ENCODE results near the gene ELF3. TPM values are rescaled to one million over a fixed set of nuclear protein-coding genes. Genes with fewer than 3 reads are reported as not detected.
"Not testable (repeated sequence)": the region's sequence is repeated elsewhere in the genome, so short reads cannot be mapped to it uniquely, and the experiment has no call there.

Gene ELF3
- total RNA-seq, 1 donor from 2014 or later = 2.0 TPM

DNA sequence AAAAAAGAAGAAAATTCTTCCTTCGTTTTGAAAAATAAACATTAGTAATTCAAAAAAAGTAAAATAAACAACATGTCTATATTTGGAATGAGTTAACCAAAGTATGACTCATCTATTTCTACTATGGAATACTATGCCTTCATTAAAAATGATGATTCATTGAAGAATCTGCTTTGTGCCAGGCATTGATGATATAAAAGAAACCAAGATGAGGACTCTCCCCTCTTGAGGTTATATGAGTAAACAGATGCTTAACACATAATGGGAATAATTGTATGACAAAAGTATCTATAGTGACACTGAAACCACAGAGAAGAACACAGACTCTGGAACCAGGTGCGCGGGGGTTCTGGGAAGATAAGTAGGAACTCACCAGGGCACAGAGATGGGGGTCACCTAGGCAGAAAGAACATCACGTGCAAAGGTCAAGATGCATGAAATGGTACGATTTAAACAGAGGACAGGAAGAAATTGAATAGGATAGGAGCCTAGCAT is 18.8 kb downstream of the ELF3 start:
- intact Hi-C loops (cut with DNase I) = no loop called here
- no peak for DNase-seq (ENCODE audit: low spot score)

DNA sequence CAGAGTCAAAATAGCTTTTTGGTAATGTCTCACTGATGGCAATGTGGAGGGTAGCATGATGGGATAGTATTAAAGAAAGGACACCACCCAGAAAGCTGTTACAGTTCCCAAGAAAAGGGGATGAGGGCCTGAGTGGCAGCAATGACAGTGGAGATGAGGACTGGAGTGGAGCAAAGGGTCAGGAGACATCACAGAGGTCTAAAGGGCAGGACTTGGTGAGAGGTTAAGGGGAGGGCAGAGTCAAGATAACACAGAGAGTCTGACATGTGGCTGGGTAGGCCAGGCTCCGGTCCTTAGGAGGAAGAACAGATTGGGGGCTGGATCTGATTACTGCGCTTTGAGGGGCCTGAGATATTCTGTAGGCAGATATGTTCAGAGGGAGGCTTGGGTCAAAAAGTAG is 19.3 kb downstream of the ELF3 start:
- intact Hi-C loops (cut with DNase I) = no loop called here
- no peak for DNase-seq (ENCODE audit: low spot score)

DNA sequence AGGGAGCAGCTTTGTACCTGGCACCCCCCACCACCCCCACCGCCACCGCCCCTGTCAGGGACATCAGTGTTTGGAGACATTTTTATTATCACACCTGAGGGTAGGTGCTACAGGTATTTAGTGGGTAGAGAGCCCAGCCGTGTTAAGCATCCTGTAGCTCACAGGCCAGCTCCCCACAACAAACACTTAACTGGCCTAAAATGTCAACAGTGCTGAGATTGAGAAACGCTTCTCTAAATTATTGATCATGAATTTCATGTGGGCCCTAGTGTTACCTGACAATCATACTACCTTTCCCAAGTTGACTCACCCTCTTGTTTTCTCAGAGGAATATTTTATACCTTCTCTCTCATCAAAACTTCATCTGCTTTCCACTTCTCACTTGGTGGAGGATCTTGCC is 21.4 kb downstream of the ELF3 start:
- intact Hi-C loops (cut with DNase I) = no loop called here
- DNase-seq (ENCODE audit: low spot score) = no peak

DNA sequence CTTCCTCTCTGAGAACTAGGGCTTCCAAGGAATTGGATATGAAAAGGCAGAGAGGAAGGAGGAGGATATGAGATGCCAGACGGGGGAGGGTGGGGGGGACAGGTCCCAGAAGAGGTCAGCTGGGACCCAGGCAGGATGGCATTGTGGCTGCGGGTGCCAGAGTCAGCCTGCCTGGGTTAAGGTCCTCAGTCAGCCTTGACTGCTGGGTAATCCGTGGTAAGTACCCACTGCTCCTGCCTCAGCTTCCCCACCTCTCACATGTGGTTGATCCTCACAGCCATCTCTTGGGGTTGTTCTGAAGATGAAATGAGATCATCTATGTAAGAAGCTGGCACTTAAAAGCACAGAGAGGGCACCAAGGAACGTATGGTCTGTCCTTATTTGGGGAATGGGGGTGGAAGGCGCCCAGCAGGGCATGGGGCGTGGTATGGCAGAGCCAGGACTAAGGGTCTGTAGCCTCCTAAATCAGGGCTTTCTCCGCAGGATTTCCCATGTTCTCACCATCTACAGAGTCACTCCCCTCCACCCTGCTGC is 23.8 kb downstream of the ELF3 start:
- intact Hi-C loops (cut with DNase I) = no loop called here
- DNase-seq (ENCODE audit: low spot score) = no peak

DNA sequence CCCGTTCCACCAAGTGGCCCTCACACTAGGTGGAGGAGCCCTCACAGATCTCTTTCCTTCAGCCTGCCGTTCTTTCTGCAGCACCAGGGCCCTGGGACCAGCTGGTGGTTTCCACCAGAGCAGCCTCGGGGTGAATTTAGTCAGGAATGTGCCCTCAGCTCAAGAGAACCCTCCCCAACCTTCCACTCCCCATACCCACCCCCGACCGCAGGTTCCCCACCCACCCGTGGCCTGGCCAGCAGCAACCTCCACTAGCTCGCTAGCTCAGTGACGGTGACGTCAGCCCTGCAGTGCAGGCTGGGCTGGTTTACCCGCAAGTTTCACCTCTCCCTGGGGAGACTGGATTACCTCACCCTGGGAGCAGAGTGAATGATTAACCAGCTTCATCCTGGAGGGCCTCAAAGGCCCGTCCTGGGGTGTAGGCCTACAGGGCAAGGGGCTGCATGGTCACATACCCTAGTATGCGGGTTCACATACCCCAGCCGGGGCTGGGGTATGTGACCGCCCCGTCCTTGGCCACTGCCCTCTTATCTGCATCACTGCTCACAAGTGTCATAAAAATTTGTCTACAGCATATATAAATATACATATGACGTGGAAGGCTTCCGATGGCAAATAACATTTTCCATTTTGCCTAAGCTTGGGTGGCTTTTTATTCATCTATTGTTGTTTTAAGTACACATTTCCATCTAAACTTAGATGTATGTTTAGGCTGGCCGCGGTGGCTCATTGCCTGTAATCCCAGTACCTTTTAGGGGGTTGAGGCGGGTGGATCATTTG is 24.5 kb downstream of the ELF3 start:
- intact Hi-C loops (cut with DNase I) = loop anchor here (5.0 kb wide), 1 partner anchor 52 kb away; no protein-coding TSS in a partner anchor

DNA sequence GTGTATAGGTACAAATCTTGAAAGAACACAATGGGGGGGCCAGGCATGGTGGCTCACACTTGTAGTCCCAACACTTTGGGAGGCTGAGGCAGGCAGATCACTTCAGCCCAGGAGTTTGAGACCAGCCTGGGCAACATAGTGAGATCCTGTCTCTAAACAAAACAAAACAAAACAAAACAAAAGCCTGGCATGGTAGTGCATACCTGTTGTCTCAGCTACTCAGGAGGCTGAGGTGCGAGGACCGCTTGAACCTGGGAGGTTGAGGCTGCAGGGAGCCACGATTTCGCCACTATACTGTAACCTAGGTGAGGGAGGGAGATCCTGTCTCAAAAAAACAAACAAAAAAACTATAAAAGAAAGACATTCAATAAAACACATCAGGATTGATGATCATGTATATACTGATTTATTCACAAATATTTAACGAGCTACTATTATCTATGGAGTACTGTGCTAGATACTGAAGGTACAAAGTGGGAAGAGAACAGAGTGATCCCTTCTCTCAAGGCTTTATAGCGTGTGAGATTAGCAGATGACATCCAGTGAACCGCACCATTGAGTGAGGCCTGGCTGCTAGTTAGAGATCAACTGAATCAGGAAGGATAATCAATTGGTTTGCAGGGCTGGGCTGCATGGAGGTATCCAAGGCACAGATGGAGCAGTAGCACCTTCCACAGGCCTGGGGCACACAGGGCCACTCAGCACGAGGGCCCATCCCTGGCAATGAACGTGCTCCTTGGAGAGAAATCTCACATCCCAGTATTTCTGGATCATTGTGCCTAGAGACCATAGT is 26.4 kb downstream of the ELF3 start:
- DNase-seq (ENCODE audit: low spot score) = no peak
- intact Hi-C loops (cut with DNase I) = loop anchor here (5.0 kb wide), 1 partner anchor 51 kb away; no protein-coding TSS in a partner anchor

More for the DNA sequence above, 24.5 kb downstream of the ELF3 start:
- DNase-seq (ENCODE audit: low spot score) = peak; percentile 81

DNA sequence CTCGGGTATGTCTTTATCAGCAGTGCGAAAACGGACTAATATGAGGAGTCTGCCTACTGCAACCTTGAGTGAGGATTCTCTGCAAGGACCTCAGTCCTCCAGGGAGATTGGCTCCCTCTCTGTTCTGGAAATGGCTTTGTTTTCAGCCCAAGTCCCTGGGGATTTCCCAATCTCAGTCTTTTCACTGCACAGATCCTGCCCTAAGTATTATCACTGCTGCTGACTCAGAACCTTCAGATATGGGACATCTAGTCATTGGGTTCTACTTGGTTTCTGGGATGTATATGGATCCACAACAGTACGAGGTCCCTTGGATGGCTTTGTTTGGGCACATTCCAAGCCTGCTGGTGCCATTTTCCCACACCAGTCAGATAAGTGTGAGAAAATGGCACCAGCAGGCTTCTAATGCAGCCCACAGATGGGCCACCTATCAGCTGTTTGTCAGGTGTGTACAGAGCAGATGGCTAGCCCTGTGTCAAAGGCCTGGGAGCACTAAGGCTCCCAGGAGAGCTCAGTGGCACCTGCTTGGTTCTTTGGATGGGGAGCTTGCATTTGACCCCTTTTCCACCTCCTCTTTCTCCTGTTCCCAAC is 27.4 kb downstream of the ELF3 start:
- DNase-seq (ENCODE audit: low spot score) = no peak
- intact Hi-C loops (cut with DNase I) = loop anchor here (5.0 kb wide), 1 partner anchor 50 kb away; no protein-coding TSS in a partner anchor

DNA sequence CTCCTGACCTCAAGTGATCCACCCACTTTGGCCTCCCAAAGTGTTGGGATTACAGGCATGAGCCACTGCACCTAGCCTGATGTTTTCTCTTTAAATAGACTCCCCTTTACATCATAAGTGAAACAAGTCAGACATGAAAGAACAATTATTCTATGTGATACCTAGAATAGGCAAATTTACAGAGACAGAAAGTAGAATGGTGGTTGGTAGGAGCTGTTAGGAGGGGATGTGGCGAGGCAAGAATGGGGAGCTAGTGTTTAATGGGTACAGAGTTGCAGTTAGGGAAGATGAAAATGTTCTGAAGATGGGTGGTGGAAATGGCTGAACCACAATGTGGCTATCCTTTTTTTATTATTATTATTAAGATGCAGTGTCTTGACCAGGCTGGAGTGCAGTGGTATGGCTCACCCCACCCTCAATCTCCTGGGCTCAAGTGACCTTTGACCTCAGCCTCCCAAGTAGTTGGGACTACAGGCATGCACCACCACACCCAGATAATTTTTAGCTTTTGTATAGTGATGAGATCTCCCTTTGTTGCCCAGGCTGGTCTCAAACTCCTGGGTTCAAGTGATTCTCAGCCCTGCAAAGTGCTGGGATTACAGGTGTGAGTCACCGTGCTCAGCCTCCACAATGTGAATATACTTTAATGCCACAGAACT is 28.4 kb downstream of the ELF3 start:
- DNase-seq (ENCODE audit: low spot score) = no peak
- intact Hi-C loops (cut with DNase I) = loop anchor here (5.0 kb wide), 1 partner anchor 48 kb away; no protein-coding TSS in a partner anchor

DNA sequence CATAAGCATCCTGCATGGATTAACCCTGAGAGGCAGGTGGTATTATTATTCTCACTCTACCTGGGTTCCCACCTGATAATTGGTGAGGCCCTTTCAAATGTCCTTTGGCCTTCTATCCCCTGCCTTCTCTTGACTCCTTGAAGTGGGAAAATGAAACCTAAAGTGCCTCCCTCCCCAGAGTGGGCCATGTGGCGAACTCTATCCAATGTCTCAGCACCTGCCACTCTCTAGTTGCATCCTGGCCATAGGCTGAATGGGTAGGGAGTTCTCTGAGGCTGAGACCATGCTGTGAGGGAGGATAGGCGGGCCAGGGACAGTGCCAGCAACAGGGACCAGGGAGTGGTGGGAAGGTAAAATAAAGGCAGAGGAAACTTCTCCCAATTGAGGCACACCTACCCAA is 35.3 kb downstream of the ELF3 start:
- intact Hi-C loops (cut with DNase I) = no loop called here
- no peak for DNase-seq (ENCODE audit: low spot score)

DNA sequence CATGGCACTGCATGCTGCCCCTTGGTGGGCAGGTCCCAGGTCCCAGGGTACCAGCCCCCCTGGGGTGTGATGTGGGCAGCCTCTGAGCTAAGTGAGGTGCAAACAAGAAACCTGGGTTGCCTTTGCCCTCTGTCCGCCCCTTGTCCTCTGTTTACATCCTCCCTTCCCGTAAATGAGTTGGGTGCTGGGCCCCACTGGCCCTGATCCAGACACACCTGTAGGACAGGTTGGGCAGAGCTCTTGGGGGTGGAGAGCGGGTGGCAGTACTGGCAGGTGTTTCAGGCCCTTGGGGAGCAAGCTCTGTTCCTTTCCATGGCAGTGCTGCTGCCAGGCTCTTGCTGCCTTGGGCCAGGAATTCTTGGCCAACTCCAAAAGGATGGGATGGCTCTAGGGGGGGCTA is 35.8 kb downstream of the ELF3 start:
- intact Hi-C loops (cut with DNase I) = no loop called here
- no peak for DNase-seq (ENCODE audit: low spot score)

DNA sequence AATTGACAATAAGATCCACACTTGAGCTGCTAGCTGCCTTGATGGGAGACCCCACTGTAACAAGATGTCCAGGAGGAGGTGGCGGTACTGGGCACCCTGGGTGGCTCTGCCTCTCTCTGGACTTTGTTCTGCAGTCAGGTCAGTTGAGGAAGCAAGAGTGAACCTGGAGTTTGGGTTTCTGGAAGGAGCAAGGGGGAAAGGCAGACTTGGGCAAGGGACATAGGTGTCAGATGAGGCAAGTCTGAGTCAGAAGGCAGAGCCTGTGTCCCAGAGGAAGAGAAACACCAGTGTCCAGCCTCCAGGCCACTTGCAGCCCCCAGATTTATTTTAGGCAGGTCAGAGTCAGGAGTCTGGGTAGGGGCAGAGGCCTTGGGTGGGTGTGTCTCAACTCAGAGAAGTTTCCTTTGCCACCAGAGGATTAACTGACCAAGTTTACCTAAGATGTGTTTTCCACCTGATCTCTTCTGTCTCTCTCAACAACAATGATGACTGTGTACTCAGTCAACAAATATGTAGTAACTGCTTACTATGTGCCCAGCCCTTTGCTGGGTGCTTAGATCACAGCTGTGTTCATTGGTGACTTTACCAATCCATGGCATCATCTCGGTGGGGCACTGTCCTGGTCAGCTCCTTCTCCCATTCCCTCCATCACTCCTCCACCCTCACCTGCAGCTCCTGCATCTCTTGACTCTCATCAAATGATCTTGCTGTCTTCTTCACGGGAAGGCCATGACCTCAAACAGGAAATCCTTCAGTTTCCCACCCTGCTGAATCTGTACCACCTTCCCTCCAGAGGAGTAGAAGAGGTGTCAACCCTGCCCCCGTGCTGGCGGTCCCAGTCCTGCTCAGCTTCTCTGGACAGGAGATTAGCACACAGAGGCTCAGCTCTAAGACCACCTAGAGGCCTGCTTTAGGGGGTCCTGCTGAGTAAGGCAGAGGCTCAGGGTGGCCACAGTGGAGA is 36.6 kb downstream of the ELF3 start:
- DNase-seq (ENCODE audit: low spot score) = no peak
- intact Hi-C loops (cut with DNase I) = no loop called here

DNA sequence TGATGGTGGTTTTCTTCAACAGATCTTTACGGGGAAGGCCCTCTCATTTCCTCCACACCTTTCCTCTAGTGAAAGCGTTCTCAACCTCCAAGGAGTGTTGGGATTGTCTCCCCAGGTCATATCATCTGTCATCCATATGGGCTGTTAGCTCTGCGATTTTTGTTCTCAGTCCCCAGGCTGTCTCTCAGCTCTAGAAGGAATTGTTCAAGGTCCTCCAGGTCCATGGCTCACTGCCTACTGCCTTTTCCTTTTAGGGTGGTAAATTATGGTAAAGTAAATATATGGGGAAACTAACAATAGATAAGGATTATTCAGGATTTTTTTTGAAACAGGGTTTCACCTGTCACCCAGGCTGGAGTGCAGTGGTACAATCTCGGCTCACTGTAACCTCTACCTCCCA is 37.6 kb downstream of the ELF3 start:
- intact Hi-C loops (cut with DNase I) = no loop called here
- no peak for DNase-seq (ENCODE audit: low spot score)

DNA sequence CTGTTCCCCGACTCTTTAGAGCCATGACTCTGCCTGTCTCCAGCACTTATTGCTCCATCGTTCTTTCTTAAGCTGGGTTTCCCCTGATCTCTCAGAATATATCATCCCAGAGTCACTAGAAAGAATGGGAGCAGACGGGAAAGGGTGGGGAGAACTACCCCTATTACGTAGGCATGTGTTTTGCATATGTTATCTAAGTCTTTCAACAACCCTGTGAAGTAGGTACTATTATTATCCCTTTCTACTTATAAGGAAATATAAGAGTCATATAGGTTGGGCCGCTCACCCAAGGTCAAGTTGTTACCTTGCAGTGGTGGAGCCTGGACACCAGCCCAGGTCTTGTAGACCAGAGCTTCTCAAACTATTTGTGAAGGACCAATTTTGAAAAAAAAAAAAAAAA is 38.7 kb downstream of the ELF3 start:
- DNase-seq (ENCODE audit: low spot score) = no peak
- intact Hi-C loops (cut with DNase I) = no loop called here

DNA sequence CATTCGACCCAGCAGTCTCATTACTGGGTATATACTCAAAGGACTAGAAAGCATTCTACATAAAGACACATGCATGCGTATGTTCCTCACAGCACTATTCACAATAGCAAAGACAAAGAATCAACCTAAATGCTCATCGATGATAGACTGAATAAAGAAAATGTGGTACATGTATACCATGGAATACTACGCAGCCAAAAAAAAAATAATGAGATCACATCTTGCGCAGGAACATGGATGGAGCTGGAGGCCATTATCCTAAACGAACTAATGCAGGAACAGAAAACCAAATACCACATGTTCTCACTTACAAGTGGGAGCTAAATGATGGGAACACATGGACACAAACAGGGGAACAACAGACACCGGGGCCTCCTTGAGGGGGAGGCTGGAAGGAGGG is 43.7 kb downstream of the ELF3 start:
- intact Hi-C loops (cut with DNase I) = no loop called here
- DNase-seq (ENCODE audit: low spot score) = no peak

DNA sequence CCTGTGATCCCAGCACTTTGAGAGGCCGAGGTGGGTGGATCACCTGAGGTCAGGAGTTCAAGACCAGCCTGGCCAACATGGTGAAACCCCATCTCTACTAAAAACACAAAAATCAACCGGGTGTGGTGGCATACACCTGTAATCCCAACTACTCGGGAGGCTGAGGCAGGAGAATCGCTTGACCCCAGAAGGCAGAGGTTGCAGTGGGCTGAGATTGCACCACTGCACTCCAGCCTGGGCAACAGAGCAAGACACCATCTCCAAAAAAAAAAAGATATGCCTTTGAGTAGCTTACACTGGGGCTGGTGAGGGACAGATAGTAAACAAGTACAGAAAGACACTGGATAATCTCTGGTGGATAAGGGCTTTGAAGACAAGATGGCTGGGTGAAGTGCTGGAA is 44.3 kb downstream of the ELF3 start:
- DNase-seq (ENCODE audit: low spot score) = not testable (repeated sequence)
- intact Hi-C loops (cut with DNase I) = loop anchor here (5.0 kb wide), 1 partner anchor 53 kb away; no protein-coding TSS in a partner anchor

DNA sequence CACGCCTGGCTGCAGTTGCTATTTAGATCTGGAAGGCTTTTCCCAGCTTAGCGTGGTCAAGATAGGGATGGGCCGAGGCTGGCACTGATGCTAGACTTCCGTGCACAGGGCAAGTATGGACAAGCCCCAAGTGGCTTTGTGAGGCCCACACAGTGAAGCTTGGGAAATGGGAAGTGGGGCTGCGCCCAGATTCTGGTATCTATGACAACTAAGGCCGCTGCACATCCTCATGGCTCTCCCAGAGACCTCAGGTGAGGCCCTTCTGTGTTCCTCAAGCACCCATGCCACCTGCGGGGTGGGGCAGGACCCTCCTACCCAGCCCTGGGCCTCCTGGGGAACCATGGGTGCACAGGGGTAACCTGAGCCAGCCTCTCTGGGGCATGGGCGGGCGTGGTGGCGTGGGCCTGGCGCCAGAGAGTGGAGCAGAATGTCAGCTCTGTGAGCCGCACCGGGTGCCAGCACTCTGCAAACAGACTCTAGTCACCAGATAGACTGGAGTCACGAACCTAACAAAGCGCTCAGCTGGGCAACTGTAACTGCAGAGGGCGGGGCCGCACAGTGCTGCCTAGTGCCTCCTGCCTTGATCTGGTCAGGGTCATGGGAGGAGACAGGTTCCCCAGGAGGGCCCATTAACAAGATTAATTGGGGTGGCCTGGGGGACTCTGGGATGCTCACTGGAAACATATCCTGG is 46.4 kb downstream of the ELF3 start:
- no peak for DNase-seq (ENCODE audit: low spot score)
- intact Hi-C loops (cut with DNase I) = loop anchor here (5.0 kb wide), 1 partner anchor 51 kb away; no protein-coding TSS in a partner anchor

DNA sequence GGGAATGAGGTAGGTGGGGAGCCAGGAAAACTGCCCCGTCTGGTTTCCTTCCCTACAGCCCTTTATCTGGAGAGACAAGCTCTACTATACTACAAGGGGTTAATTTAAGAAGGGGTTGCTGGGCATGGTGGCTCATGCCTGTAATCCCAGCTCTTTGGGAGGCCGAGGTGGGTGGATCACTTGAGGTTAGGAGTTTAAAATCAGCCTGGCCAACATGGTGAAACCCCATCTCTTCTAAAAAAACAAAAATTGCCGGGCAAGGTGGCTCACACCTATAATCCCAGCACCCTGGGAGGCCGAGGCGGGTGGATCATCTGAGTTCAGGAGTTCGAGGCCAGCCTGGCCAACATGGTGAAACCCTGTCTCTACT is 46.9 kb downstream of the ELF3 start:
- DNase-seq (ENCODE audit: low spot score) = not testable (repeated sequence)
- intact Hi-C loops (cut with DNase I) = loop anchor here (5.0 kb wide), 1 partner anchor 50 kb away; no protein-coding TSS in a partner anchor
